Activated CD8-positive, alpha-beta T cell treated with anti-CD3 and anti-CD28 coated beads for 36 hours (primary cell): ENCODE results near the gene AACS. TPM values are rescaled to one million over a fixed set of nuclear protein-coding genes. Genes with fewer than 3 reads are reported as not detected.

Experiments used
- ATAC-seq: fragments of 200-7000 bp; cut with Tn5 transposase; one replicate; pipeline ENCODE4 v1.10.0; 2021; ENCODE audit warnings: mild to moderate bottlenecking, moderate library complexity
- CTCF ChIA-PET: fragments of 350-600 bp; sonication (Branson Sonifier 250); formaldehyde crosslinking; loops from one replicate; lab custom pipeline; 2021; ENCODE audit warnings: antibody characterized with exemption; lab: Charles Lee
- POLR2A ChIA-PET: fragments of 350-600 bp; sonication (Branson Sonifier 250); formaldehyde crosslinking; loops from one replicate; lab custom pipeline; 2021; ENCODE audit warnings: antibody characterized with exemption; lab: Charles Lee
- DNase-seq: peaks from one replicate; pipeline ENCODE4 v3.0.0-alpha.2; 2020
- H3K27ac Mint-ChIP-seq: one replicate; pipeline ENCODE4 v1.8.0; 2021; ENCODE audit warnings: mild to moderate bottlenecking, mixed read lengths
- H3K27me3 Mint-ChIP-seq: one replicate; pipeline ENCODE4 v1.8.0; 2021; ENCODE audit warnings: mixed read lengths
- H3K36me3 Mint-ChIP-seq: one replicate; pipeline ENCODE4 v1.8.0; 2021; ENCODE audit warnings: low read depth, mixed read lengths
- H3K4me1 Mint-ChIP-seq: one replicate; pipeline ENCODE4 v1.8.0; 2021; ENCODE audit warnings: low read depth, mixed read lengths
- H3K4me3 Mint-ChIP-seq: one replicate; pipeline ENCODE4 v1.8.0; 2021; ENCODE audit warnings: mild to moderate bottlenecking, moderate library complexity, mixed read lengths
- H3K9me3 Mint-ChIP-seq: one replicate; pipeline ENCODE4 v1.8.0; 2021; ENCODE audit warnings: mixed read lengths
- CTCF ChIP-seq: fragments of 200-600 bp; IDR thresholded peaks from one replicate; pipeline ENCODE4 v1.8.0; 2022; ENCODE audit warnings: antibody characterized with exemption, mild to moderate bottlenecking
- intact Hi-C: fragments of 100-400 bp; cut with micrococcal nuclease; formaldehyde crosslinking; loops from one replicate; pipeline ENCODE4 v1.10.0; 2022
- total RNA-seq, 2 experiments: library from RNA; stranded (reverse); gene quantifications; one replicate each; pipeline ENCODE4 v1.2.3, GENCODE V29; 2021

The AACS gene
- total RNA-seq, 2 experiments from 2014 or later, result 15.7 to 17.6 TPM

- Mint-ChIP-seq H3K36me3 (no peaks in the 10 kb centered on the region), H3K9me3 (peaks cover 2% of the 10 kb centered on the region), H3K4me3 (no peak overlapping the region), H3K4me1 (no peaks in the 10 kb centered on the region), H3K27me3 (no peaks in the 10 kb centered on the region), H3K27ac (no peak overlapping the region)
- ChIA-PET POLR2A (no interaction called here), CTCF (no interaction called here)
- DNase-seq (no peak), ATAC-seq (no peak)
- TF ChIP-seq CTCF, result no peak
- intact Hi-C loops, result no loop called here
Observed at GRCh38 chr12:125155366-125155765, 90.1 kb downstream of the AACS start.

GRCh38 chr12:125157177-125157576 is 91.9 kb downstream of the AACS start:
- peaks cover 2% of the 10 kb centered on the region for H3K9me3 Mint-ChIP-seq
- H3K36me3 Mint-ChIP-seq, result no peaks in the 10 kb centered on the region
- H3K4me1 Mint-ChIP-seq, result no peaks in the 10 kb centered on the region
- ATAC-seq (no peak), DNase-seq (no peak)
- H3K4me3 Mint-ChIP-seq, result no peak overlapping the region
- POLR2A ChIA-PET, result no interaction called here
- no peaks in the 10 kb centered on the region for H3K27me3 Mint-ChIP-seq
- intact Hi-C loops, result no loop called here
- TF ChIP-seq CTCF, result no peak
- CTCF ChIA-PET, result no interaction called here
- no peak overlapping the region for H3K27ac Mint-ChIP-seq

- intact Hi-C loops, result no loop called here
Observed at GRCh38 chr12:125159702-125160101, 94.5 kb downstream of the AACS start.

GRCh38 chr12:125160281-125160955 is 95.2 kb downstream of the AACS start:
- no peaks in the 10 kb centered on the region for H3K4me1 Mint-ChIP-seq
- intact Hi-C loops, result no loop called here
- no peak overlapping the region for H3K4me3 Mint-ChIP-seq
- H3K36me3 Mint-ChIP-seq, result no peaks in the 10 kb centered on the region
- TF ChIP-seq CTCF, result no peak
- POLR2A ChIA-PET, result no interaction called here
- DNase-seq, result no peak
- H3K27me3 Mint-ChIP-seq, result no peaks in the 10 kb centered on the region
- CTCF ChIA-PET, result no interaction called here
- no peak for ATAC-seq
- H3K27ac Mint-ChIP-seq, result no peak overlapping the region
- peaks cover 2% of the 10 kb centered on the region for H3K9me3 Mint-ChIP-seq

More at GRCh38 chr12:125159702-125160101, 94.5 kb downstream of the AACS start:
- Mint-ChIP-seq H3K9me3 (peaks cover 2% of the 10 kb centered on the region), H3K36me3 (no peaks in the 10 kb centered on the region), H3K4me3 (no peak overlapping the region), H3K27ac (no peak overlapping the region), H3K27me3 (no peaks in the 10 kb centered on the region), H3K4me1 (no peaks in the 10 kb centered on the region)
- DNase-seq, result no peak
- ATAC-seq, result no peak
- no peak for TF ChIP-seq CTCF
- ChIA-PET POLR2A (no interaction called here), CTCF (no interaction called here)

GRCh38 chr12:125161712-125162022 is 96.4 kb downstream of the AACS start:
- ATAC-seq, result no peak
- no peak overlapping the region for H3K4me3 Mint-ChIP-seq

More at GRCh38 chr12:125161712-125162022, 96.4 kb downstream of the AACS start:
- ChIA-PET CTCF (no interaction called here), POLR2A (no interaction called here)
- TF ChIP-seq CTCF, result no peak
- no peaks in the 10 kb centered on the region for H3K4me1 Mint-ChIP-seq
- intact Hi-C loops, result no loop called here
- no peak overlapping the region for H3K27ac Mint-ChIP-seq
- peaks cover 3% of the 10 kb centered on the region for H3K27me3 Mint-ChIP-seq
- H3K36me3 Mint-ChIP-seq, result no peaks in the 10 kb centered on the region
- H3K9me3 Mint-ChIP-seq, result peaks cover 2% of the 10 kb centered on the region
- DNase-seq, result no peak
